ENCODE data around the gene CTSF. TPM values are rescaled to one million over a fixed set of nuclear protein-coding genes. Genes with fewer than 3 reads are reported as not detected.

CTSF gene
- total RNA-seq, 2 experiments from 2014 or later = not detected

DNA sequence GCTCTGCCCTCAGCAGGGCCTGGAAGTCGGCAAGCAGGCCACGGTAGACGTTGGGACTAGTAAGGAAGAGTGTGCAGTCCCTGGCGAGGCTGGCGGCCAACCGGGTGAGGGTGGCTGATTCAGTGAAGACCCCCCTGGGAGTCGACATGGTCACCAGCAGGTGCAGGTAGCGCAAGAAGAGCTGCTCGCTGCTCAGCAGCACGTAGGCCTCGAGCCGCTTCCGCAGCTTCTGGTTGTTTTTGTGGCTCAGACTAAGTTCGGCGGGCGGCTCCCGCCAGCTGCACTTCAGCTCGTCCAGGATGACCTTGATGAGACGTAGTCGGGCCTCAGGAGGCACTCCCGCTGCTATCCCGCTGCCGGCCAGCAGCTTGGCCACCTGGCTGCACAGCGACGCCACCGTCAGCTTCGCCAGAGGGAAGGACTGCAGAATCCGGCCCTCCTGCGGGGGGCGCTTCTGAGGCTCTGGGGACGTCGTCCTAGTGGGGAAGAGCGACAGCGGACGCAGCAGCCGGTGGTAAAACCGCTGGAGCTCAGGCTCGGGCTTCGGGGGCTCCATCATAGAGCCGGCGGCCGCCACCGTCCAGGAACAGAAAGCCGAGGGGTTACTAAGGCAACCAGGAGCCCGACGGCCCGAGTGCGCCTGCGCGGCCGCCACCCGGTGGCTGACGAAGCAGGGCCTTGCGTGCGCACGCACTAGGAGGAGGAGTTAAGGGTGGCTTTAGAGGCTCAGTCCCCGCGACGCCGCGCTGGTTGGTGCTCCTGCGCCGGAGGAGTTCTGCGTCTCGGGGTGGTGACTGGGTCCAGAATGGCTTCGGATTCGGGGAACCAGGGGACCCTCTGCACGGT, 24.3 kb upstream of the CTSF start, which contains the start of the genes CCDC87 and CCS:
TSS of gene CCDC87 (minus strand) at position 607 of the 846 bp plus-strand sequence. CDS start at position 559, 48 bp downstream.
TSS of gene CCS (plus strand) at position 729 of the 846 bp plus-strand sequence. CDS start at position 806, 77 bp downstream.
- peaks cover 5% of the 10 kb centered on the region; the same call in 1 of the 2 replicates for H3K79me2 ChIP-seq (ENCODE audit: insufficient read depth, low read depth, low read length)
- ChIA-PET CTCF (ENCODE audit: unreplicated experiment) (interaction anchor here (1.1 to 1.4 kb wide), 2 partner anchors 17 to 86 kb away, joined by 3 to 4 read pairs; no protein-coding TSS in a partner anchor), POLR2A (interaction anchor here (0.6 to 0.7 kb wide), 3 partner anchors 19 to 45 kb away, joined by 3 to 4 read pairs (median 3); partner anchors contain the start of gene RBM14)
- H3K4me2 ChIP-seq (ENCODE audit: low read length) = peak within 1 kb of the TSS; percentile 95
- H3K27ac ChIP-seq (ENCODE audit: low read depth, low read length, poor library complexity, severe bottlenecking) = no peak within 1 kb of the TSS
- no peaks in the 10 kb centered on the region for H4K20me1 ChIP-seq (ENCODE audit: insufficient read depth, low read length)
- intact Hi-C loops (cut with micrococcal nuclease; ENCODE audit: unreplicated experiment) = loop anchor here (2.0 to 5.0 kb wide), 2 partner anchors 24 to 85 kb away; partner anchors contain the start of genes RBM14 and RBM4B
- H3K9me3 ChIP-seq (ENCODE audit: low read length) = no peaks in the 10 kb centered on the region
- DNase-seq (ENCODE audit: low spot score) = peak; percentile 97
- no peaks in the 10 kb centered on the region for H3K9me2 ChIP-seq (ENCODE audit: insufficient read depth, low read length)
- BruUV-seq (replicated peaks) = no TSS peak
- H3K36me3 ChIP-seq (ENCODE audit: insufficient read depth, low read length) = no peaks in the 10 kb centered on the region
- no peak for TF ChIP-seq EZH2phosphoT487 (IDR thresholded peaks at IDR 0.05; ENCODE audit: borderline replicate concordance, low read depth, low read length)
- TF ChIP-seq, protein P1, sequence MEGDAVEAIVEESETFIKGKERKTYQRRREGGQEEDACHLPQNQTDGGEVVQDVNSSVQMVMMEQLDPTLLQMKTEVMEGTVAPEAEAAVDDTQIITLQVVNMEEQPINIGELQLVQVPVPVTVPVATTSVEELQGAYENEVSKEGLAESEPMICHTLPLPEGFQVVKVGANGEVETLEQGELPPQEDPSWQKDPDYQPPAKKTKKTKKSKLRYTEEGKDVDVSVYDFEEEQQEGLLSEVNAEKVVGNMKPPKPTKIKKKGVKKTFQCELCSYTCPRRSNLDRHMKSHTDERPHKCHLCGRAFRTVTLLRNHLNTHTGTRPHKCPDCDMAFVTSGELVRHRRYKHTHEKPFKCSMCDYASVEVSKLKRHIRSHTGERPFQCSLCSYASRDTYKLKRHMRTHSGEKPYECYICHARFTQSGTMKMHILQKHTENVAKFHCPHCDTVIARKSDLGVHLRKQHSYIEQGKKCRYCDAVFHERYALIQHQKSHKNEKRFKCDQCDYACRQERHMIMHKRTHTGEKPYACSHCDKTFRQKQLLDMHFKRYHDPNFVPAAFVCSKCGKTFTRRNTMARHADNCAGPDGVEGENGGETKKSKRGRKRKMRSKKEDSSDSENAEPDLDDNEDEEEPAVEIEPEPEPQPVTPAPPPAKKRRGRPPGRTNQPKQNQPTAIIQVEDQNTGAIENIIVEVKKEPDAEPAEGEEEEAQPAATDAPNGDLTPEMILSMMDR (conservative IDR thresholded peaks at IDR 0.05; ENCODE audit: low read length) = peak; percentile 71
- peaks cover 29% of the 10 kb centered on the region for H3K4me1 ChIP-seq (ENCODE audit: insufficient read depth, low read length, poor library complexity, severe bottlenecking)
- H3K4me3 ChIP-seq (ENCODE audit: low read depth, low read length, poor library complexity, severe bottlenecking) = peak within 1 kb of the TSS; percentile 73
- H2AFZ ChIP-seq (ENCODE audit: low read length) = peak within 1 kb of the TSS; percentile 68

DNA sequence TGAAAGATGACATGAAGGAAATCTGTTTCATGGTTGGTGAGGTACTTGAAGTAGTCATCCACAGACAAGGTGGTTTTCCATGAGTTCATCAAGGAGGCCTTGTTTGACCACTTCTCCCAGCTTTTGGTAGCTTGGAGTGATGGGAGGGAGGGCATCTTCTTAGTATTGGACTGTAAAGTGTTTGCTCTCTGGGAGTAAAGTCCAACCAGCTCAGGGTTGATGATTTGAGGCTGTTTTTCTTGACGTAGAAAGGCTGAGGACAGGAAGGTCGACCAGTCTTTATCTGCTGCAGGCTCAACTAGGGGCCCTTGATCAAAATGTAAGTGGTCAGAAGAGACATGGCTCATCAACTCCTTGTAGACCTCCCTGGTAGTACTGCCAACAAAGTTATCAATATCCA, 22.8 kb upstream of the CTSF start:
- Histone ChIP-seq H3K36me3 (ENCODE audit: insufficient read depth, low read length) (no peaks in the 10 kb centered on the region), H3K79me2 (ENCODE audit: insufficient read depth, low read depth, low read length) (peaks cover 5% of the 10 kb centered on the region; the same call in 1 of the 2 replicates), H3K4me3 (ENCODE audit: low read depth, low read length, poor library complexity, severe bottlenecking) (no peak overlapping the region), H2AFZ (ENCODE audit: low read length) (no peak overlapping the region), H3K9me2 (ENCODE audit: insufficient read depth, low read length) (no peaks in the 10 kb centered on the region), H3K9me3 (ENCODE audit: low read length) (no peaks in the 10 kb centered on the region), H3K4me2 (ENCODE audit: low read length) (no peak overlapping the region), H3K27ac (ENCODE audit: low read depth, low read length, poor library complexity, severe bottlenecking) (no peak overlapping the region), H4K20me1 (ENCODE audit: insufficient read depth, low read length) (no peaks in the 10 kb centered on the region), H3K4me1 (ENCODE audit: insufficient read depth, low read length, poor library complexity, severe bottlenecking) (peaks cover 29% of the 10 kb centered on the region)
- TF ChIP-seq, protein P1 (conservative IDR thresholded peaks at IDR 0.05; ENCODE audit: low read length) = no peak
- TF ChIP-seq EZH2phosphoT487 (IDR thresholded peaks at IDR 0.05; ENCODE audit: borderline replicate concordance, low read depth, low read length) = no peak
- CTCF ChIA-PET (ENCODE audit: unreplicated experiment) = interaction anchor here (1.2 kb wide), 1 partner anchor 215 kb away, joined by 3 read pairs; no protein-coding TSS in a partner anchor
- POLR2A ChIA-PET = no interaction called here
- DNase-seq (ENCODE audit: low spot score) = no peak
- intact Hi-C loops (cut with micrococcal nuclease; ENCODE audit: unreplicated experiment) = loop anchor here (5.0 kb wide), 1 partner anchor 86 kb away; the partner anchor contains the start of gene RBM4B
- no TSS peak for BruUV-seq (replicated peaks)
